ENCODE data around the gene GATC.

The GATC gene

DNA sequence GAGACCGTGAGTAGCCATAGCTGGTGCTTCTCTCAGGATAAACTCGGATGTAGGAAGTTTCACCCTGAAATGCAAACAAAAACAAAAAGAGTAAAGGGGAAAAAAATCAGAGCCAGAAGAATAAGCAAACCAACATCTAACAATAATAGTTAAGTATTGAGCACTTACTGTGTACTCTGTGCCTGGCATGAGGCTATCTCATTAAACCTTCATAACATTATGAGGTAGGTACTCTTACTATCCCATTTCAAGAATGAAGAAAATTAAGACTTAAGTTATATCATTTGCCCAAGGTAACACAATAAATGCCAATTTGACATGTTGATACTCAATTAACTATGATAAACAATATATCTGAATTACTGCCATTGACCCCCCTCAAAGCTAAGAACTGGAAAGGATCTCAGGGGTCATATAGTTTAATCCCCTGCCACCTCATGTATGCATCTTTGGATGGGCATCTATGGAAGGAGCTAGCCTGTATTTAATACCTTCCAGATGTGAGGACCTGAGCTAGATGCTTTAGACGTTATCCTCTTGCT lies 15.9 kb downstream of the GATC start:
- in situ Hi-C loops (cut with HindIII; ENCODE audit: low sequenced_read_pairs), result no loop called here
- no peak overlapping the region for H3K4me3 ChIP-seq (ENCODE audit: low read depth, low read length)
- TF ChIP-seq, protein P1, sequence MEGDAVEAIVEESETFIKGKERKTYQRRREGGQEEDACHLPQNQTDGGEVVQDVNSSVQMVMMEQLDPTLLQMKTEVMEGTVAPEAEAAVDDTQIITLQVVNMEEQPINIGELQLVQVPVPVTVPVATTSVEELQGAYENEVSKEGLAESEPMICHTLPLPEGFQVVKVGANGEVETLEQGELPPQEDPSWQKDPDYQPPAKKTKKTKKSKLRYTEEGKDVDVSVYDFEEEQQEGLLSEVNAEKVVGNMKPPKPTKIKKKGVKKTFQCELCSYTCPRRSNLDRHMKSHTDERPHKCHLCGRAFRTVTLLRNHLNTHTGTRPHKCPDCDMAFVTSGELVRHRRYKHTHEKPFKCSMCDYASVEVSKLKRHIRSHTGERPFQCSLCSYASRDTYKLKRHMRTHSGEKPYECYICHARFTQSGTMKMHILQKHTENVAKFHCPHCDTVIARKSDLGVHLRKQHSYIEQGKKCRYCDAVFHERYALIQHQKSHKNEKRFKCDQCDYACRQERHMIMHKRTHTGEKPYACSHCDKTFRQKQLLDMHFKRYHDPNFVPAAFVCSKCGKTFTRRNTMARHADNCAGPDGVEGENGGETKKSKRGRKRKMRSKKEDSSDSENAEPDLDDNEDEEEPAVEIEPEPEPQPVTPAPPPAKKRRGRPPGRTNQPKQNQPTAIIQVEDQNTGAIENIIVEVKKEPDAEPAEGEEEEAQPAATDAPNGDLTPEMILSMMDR (IDR thresholded peaks at IDR 0.05; ENCODE audit: low read depth, low read length, missing control alignments), result no peak
- DNase-seq (ENCODE audit: low read depth), result no peak

DNA sequence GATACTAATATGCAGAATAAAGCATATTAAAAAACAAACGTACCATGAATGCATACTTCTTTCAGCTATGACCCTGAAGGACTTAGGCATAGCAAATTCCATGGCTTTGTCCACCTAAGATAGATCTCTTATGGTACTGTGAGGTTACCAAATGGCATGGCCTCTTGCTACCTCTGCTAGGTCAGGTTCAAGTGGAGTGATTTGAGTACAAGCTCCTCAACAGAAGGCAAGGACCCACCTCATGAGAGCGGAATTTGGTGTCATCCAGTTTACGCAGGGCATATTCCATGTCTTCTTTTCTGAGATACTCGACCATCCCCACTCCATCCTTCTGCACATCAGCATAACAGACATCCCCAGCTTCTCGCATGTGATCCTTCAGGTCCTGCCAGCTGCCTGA lies 17.5 kb downstream of the GATC start:
- H3K4me3 ChIP-seq (ENCODE audit: low read depth, low read length), result no peak overlapping the region
- TF ChIP-seq, protein P1 (IDR thresholded peaks at IDR 0.05; ENCODE audit: low read depth, low read length, missing control alignments), result no peak
- in situ Hi-C loops (cut with HindIII; ENCODE audit: low sequenced_read_pairs), result no loop called here
- DNase-seq (ENCODE audit: low read depth), result no peak

DNA sequence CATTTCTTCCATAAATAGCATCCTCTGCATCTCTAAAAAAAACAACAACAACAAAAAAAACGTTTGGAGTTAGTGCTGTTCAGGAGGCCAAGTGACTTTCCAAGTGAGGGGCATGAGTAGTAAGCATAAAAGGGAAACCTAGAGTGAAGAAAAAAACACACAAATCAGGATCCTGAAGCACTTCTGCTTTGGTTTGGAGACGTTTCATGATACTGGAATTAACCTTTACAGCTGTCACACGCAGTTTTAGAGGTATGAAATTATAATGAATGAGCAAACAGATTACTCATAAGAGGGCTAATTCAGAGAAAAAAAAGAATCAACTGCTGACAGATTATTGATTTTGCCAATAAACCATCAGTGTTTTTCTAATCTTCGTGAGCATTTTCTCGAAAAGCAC lies 19.5 kb downstream of the GATC start:
- no peak for DNase-seq (ENCODE audit: low read depth)
- TF ChIP-seq, protein P1 (IDR thresholded peaks at IDR 0.05; ENCODE audit: low read depth, low read length, missing control alignments), result no peak
- in situ Hi-C loops (cut with HindIII; ENCODE audit: low sequenced_read_pairs), result no loop called here
- H3K4me3 ChIP-seq (ENCODE audit: low read depth, low read length), result no peak overlapping the region

DNA sequence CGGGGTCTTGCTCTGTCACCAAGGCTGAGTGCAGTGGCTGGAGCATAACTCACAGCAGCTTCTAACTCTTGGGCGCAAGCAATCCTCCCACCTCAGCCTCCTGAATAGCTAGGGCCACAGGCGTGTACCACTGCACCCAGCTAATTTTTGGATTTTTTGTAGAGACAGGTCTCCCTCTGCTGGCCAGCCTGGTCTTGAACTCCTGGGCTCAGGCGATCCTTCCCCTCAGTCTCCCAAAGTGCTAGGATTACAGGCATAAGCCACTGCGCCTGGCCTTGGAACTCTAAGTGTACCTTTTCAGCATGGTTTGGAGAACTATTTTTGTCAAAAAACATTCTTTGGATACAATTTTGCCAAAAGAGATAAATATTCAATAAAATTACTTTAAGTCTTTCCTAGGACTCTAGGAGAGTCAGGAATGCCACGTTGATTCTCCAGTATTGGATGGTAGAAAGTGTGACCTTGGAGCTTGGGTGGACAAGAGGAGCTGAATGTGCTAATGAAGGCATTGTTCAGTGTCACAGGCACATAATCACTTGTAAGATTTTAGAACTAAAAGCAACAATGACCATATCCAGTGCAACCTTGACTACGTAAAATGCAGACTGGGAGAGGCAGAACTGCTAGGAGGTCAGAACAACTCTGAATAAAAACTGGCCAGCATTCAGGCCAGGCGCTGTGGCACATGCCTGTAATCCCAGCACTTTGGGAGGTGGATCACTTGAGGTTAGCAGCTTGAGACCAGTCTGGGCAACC lies 20.5 kb downstream of the GATC start:
- DNase-seq (ENCODE audit: low read depth), result no peak
- in situ Hi-C loops (cut with HindIII; ENCODE audit: low sequenced_read_pairs), result no loop called here
- TF ChIP-seq, protein P1 (IDR thresholded peaks at IDR 0.05; ENCODE audit: low read depth, low read length, missing control alignments), result peak; percentile 74
- no peak overlapping the region for H3K4me3 ChIP-seq (ENCODE audit: low read depth, low read length)

DNA sequence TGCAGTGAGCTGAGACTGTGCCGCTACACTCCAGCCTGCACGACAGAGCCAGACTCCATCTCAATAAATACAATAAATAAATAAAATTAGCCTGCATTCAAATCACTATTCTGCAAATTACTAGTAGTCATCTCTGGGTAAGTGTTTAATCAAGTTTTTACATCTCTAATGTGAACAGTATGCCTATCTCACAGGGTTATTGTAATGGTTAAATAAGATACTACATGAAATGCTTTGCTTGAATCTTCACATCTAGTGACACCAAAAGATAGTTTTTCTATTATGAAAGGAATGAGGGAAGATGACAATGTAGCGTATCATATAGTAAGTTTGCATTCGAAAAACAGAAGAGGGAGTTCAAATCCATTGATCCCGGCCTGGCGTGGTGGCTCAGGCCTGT lies 21.2 kb downstream of the GATC start:
- no peak for DNase-seq (ENCODE audit: low read depth)
- no peak overlapping the region for H3K4me3 ChIP-seq (ENCODE audit: low read depth, low read length)
- in situ Hi-C loops (cut with HindIII; ENCODE audit: low sequenced_read_pairs), result no loop called here
- TF ChIP-seq, protein P1 (IDR thresholded peaks at IDR 0.05; ENCODE audit: low read depth, low read length, missing control alignments), result no peak

DNA sequence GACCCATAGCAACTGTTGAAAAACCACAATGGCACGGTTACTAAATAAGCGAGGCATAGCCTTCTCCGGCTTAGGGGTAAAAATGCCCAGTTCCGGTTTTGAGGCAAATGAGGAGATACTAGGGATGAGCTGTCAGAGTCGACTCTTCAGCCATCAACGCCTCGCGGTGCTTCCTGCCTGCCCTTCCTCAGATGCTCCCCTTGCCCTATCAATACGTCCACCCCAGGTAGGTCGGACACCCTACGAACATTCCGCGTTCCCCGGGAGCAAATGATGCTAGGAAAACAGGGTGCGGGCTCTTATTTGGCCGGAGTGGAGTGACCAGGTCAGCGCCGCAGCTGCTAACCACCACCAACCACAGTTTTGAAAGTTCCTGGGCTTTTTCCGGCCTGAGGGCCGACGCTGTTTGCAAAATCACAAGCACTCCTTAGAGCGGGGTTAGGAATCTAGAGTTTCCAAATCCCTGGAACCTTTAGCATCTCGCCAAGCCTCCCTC lies 22.1 kb downstream of the GATC start:
- DNase-seq (ENCODE audit: low read depth), result peak; percentile 8
- peak overlapping the region; percentile 79 for H3K4me3 ChIP-seq (ENCODE audit: low read depth, low read length)
- in situ Hi-C loops (cut with HindIII; ENCODE audit: low sequenced_read_pairs), result no loop called here
- TF ChIP-seq, protein P1 (IDR thresholded peaks at IDR 0.05; ENCODE audit: low read depth, low read length, missing control alignments), result no peak

Measured in astrocyte of the cerebellum (primary cell).